Stimulated activated CD8-positive, alpha-beta memory T cell treated with anti-CD3 and anti-CD28 coated beads, Interleukin-4, amount 100 ng/mL, for 24 hours (primary cell): ENCODE measurements around the gene KDELR1.

Experiments used
- DNase-seq: peaks from one replicate; pipeline ENCODE4 v3.0.0-alpha.2; 2020; ENCODE audit warnings: low read depth

KDELR1 gene

GRCh38 chr19:48391100-48392005, at the start of gene KDELR1:
Gene KDELR1, minus strand, starts transcription at chr19:48391551. Its CDS starts 193 bp downstream, at chr19:48391358.
- peak; percentile 52 for DNase-seq

GRCh38 chr19:48436586-48436985, 45.2 kb upstream of the KDELR1 start:
- DNase-seq = no peak

GRCh38 chr19:48433337-48433736, 42.0 kb upstream of the KDELR1 start:
- DNase-seq = no peak

GRCh38 chr19:48428670-48429069, 37.3 kb upstream of the KDELR1 start:
- DNase-seq = no peak

- DNase-seq = no peak
Observed at GRCh38 chr19:48424694-48425219, 33.4 kb upstream of the KDELR1 start.

- no peak for DNase-seq
Observed at GRCh38 chr19:48421548-48421947, 30.2 kb upstream of the KDELR1 start.

- DNase-seq = peak; percentile 70
Observed at GRCh38 chr19:48419158-48419920, 28.0 kb upstream of the KDELR1 start.

GRCh38 chr19:48418317-48419064, 27.1 kb upstream of the KDELR1 start:
- no peak for DNase-seq

- DNase-seq = no peak
Observed at GRCh38 chr19:48417421-48417820, 26.1 kb upstream of the KDELR1 start.

- DNase-seq = no peak
Observed at GRCh38 chr19:48415806-48416221, 24.5 kb upstream of the KDELR1 start.

GRCh38 chr19:48415395-48415794, 24.0 kb upstream of the KDELR1 start:
- peak; percentile 52 for DNase-seq

GRCh38 chr19:48413879-48414587, 22.7 kb upstream of the KDELR1 start:
- DNase-seq = no peak

- no peak for DNase-seq
Observed at GRCh38 chr19:48405850-48406249, 14.5 kb upstream of the KDELR1 start.

- no peak for DNase-seq
Observed at GRCh38 chr19:48405010-48405659, 13.8 kb upstream of the KDELR1 start.

- peak; percentile 29 for DNase-seq
Observed at GRCh38 chr19:48403606-48404005, 12.3 kb upstream of the KDELR1 start.

GRCh38 chr19:48401287-48401686, 9.9 kb upstream of the KDELR1 start:
- no peak for DNase-seq

- DNase-seq = no peak
Observed at GRCh38 chr19:48400018-48400742, 8.8 kb upstream of the KDELR1 start.

GRCh38 chr19:48398375-48399235, 7.3 kb upstream of the KDELR1 start:
- peak; percentile 71 for DNase-seq

GRCh38 chr19:48398102-48398374, 6.7 kb upstream of the KDELR1 start:
- no peak for DNase-seq
